ENCODE results near the gene IGSF6. TPM values are rescaled to one million over a fixed set of nuclear protein-coding genes. Genes with fewer than 3 reads are reported as not detected.
A peak's percentile ranks its signal among the peaks of the same experiment; 100 is the strongest.
"Not testable (repeated sequence)": the region's sequence is repeated elsewhere in the genome, so short reads cannot be mapped to it uniquely, and the experiment has no call there.

The IGSF6 gene
- under 1 TPM; 0.26 to 0.28 TPM for total RNA-seq

DNA sequence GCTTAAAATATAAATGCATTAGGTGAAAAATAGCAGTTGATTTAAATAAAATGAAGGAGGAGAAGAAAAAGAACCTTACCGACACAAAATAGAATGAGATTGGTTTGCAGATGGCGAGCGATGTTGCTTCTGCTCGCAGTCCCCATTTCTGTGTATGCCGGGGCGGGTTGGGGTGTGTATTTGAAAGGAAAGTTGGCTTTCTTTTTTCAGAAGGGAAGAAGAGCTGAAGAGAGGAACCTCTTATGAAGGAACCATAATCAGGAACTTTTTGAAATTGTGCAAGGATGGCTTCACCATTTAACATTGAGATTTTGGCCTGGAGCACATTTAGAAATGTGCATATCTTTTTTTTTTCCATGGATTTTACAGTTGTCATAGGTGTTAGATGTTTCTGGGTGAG, at the start of gene IGSF6:
TSS of gene IGSF6 (minus strand) at position 156 of the 400 bp plus-strand sequence. CDS start at position 146, 10 bp downstream.
- peaks cover 0 to 9% of the 10 kb centered on the region in 2 donors for H3K36me3 Mint-ChIP-seq (ENCODE audit: insufficient read depth in 2 of 2)
- ATAC-seq (replicated peaks in 1 of 2): no peak
- H3K27ac Mint-ChIP-seq: no peak within 1 kb of the TSS
- no peaks in the 10 kb centered on the region for H3K27me3 Mint-ChIP-seq (ENCODE audit: low read depth)
- H3K4me1 Mint-ChIP-seq (ENCODE audit: low read depth): peaks cover 48% of the 10 kb centered on the region
- DNase-seq: no peak
- H3K4me3 Mint-ChIP-seq: no peak within 1 kb of the TSS
- H3K9me3 Mint-ChIP-seq: no peaks in the 10 kb centered on the region

- DNase-seq (no peak), ATAC-seq (replicated peaks in 1 of 2) (peak in 1 of 2 donors; percentile 60)
- no peaks in the 10 kb centered on the region for H3K9me3 Mint-ChIP-seq
- no peak overlapping the region for H3K4me3 Mint-ChIP-seq
- no peak overlapping the region for H3K27ac Mint-ChIP-seq
- H3K36me3 Mint-ChIP-seq (ENCODE audit: insufficient read depth in 2 of 2): no peaks in the 10 kb centered on the region
- no peaks in the 10 kb centered on the region for H3K27me3 Mint-ChIP-seq (ENCODE audit: low read depth)
- no peaks in the 10 kb centered on the region for H3K4me1 Mint-ChIP-seq (ENCODE audit: low read depth)
Measured at GRCh38 chr16:21701271-21701670, 48.9 kb upstream of the IGSF6 start.

GRCh38 chr16:21698169-21699032, 46.0 kb upstream of the IGSF6 start:
- Mint-ChIP-seq H3K4me3 (no peak overlapping the region), H3K27me3 (ENCODE audit: low read depth) (no peaks in the 10 kb centered on the region), H3K36me3 (ENCODE audit: insufficient read depth in 2 of 2) (no peaks in the 10 kb centered on the region), H3K4me1 (ENCODE audit: low read depth) (no peaks in the 10 kb centered on the region), H3K9me3 (no peaks in the 10 kb centered on the region), H3K27ac (no peak overlapping the region)
- ATAC-seq (replicated peaks in 1 of 2) (no peak), DNase-seq (no peak)

DNA sequence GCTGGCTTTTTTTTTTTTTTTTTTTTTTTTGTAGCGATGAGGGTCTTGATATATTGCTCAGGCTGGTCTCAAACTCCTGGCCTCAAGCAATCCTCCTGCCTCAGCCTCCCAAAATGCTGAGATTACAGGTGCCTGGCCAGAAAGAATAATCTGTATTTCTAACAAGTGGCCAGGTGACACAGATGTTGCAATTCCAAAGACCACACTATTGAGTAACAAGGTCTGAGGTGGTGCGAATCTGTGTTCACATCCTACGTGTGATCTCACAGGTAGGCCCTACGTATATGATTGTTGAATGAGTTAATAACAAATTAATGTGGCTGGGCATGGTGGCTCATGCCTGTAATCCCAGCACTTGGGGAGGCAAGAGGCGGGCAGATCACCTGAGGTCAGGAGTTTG, 44.6 kb upstream of the IGSF6 start:
- no peaks in the 10 kb centered on the region for H3K4me1 Mint-ChIP-seq (ENCODE audit: low read depth)
- H3K36me3 Mint-ChIP-seq (ENCODE audit: insufficient read depth in 2 of 2): no peaks in the 10 kb centered on the region
- H3K27ac Mint-ChIP-seq: no peak overlapping the region
- DNase-seq (no peak), ATAC-seq (replicated peaks in 1 of 2) (no peak)
- no peaks in the 10 kb centered on the region for H3K9me3 Mint-ChIP-seq
- H3K27me3 Mint-ChIP-seq (ENCODE audit: low read depth): no peaks in the 10 kb centered on the region
- no peak overlapping the region for H3K4me3 Mint-ChIP-seq

DNA sequence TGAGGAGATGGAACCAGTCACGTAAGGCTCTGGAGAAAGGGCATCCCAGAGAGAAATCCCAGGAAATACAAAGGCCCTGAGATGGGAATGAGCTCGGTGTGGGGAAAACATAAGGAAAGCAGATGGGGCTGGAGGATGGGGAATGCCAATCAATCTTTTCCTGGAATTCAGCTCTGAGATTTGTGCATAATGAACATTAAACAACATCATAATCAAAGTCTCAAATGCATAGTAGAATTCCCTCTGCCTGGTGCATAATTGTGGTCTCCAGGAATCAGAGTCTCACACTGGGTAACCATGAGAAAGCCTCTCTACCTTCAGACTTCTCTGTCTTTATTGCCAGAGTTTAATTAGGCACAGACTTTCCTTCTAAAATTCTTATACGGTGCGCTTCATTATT, 42.2 kb upstream of the IGSF6 start:
- no peaks in the 10 kb centered on the region for H3K36me3 Mint-ChIP-seq (ENCODE audit: insufficient read depth in 2 of 2)
- H3K27ac Mint-ChIP-seq: no peak overlapping the region
- H3K4me1 Mint-ChIP-seq (ENCODE audit: low read depth): no peaks in the 10 kb centered on the region
- H3K27me3 Mint-ChIP-seq (ENCODE audit: low read depth): no peaks in the 10 kb centered on the region
- H3K9me3 Mint-ChIP-seq: no peaks in the 10 kb centered on the region
- H3K4me3 Mint-ChIP-seq: no peak overlapping the region
- DNase-seq (no peak), ATAC-seq (replicated peaks in 1 of 2) (no peak)

DNA sequence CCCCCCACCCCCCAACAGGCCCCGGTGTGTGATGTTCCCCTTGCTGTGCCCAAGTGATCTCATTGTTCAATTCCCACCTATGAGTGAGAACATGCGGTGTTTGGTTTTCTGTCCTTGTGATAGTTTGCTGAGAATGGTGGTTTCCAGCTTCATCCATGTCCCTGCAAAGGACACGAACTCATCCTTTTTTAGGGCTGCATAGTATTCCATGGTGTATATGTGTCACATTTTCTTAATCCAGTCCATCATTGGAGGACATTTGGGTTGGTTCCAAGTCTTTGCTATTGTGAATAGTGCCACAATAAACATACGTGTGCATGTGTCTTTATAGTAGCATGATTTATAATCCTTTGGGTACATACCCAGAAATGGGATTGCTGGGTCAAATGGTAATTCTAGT, 38.6 kb upstream of the IGSF6 start:
- not testable (repeated sequence) for H3K36me3 Mint-ChIP-seq (ENCODE audit: insufficient read depth in 2 of 2); DNase-seq; H3K4me1 Mint-ChIP-seq (ENCODE audit: low read depth); H3K27ac Mint-ChIP-seq; H3K27me3 Mint-ChIP-seq (ENCODE audit: low read depth); ATAC-seq (replicated peaks in 1 of 2); H3K9me3 Mint-ChIP-seq; H3K4me3 Mint-ChIP-seq

DNA sequence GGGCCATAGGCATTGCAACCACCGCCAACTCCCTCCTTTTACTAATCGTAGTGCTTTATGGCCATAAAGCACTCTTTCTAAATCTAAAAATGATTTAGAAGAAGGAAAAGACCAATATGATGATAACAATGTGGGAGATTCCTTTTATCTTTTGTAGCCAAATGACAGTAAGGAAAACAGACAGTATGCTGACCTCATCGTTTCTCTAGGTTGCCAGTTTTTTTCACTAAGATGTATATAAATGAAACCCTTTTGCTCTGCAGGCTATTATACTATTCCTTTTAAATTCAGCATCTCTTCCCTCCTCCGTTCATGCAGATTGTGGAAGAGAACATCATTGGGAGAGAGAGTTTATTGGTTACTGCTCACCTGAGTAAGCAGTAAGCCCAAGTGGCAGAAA, 36.7 kb upstream of the IGSF6 start:
- H3K4me1 Mint-ChIP-seq (ENCODE audit: low read depth): no peaks in the 10 kb centered on the region
- H3K9me3 Mint-ChIP-seq: no peaks in the 10 kb centered on the region
- no peak overlapping the region for H3K4me3 Mint-ChIP-seq
- no peaks in the 10 kb centered on the region for H3K36me3 Mint-ChIP-seq (ENCODE audit: insufficient read depth in 2 of 2)
- no peak for DNase-seq
- no peaks in the 10 kb centered on the region for H3K27me3 Mint-ChIP-seq (ENCODE audit: low read depth)
- no peak overlapping the region for H3K27ac Mint-ChIP-seq
- ATAC-seq (replicated peaks in 1 of 2): no peak

- Mint-ChIP-seq H3K27me3 (ENCODE audit: low read depth) (peaks cover 10% of the 10 kb centered on the region), H3K9me3 (no peaks in the 10 kb centered on the region), H3K27ac (no peak overlapping the region), H3K36me3 (ENCODE audit: insufficient read depth in 2 of 2) (no peaks in the 10 kb centered on the region), H3K4me1 (ENCODE audit: low read depth) (no peaks in the 10 kb centered on the region), H3K4me3 (no peak overlapping the region)
- ATAC-seq (replicated peaks in 1 of 2) (no peak), DNase-seq (no peak)
Measured at GRCh38 chr16:21685034-21685455, 32.6 kb upstream of the IGSF6 start.

GRCh38 chr16:21684199-21684598, 31.8 kb upstream of the IGSF6 start:
- Mint-ChIP-seq H3K4me1 (ENCODE audit: low read depth) (no peaks in the 10 kb centered on the region), H3K9me3 (no peaks in the 10 kb centered on the region), H3K27ac (no peak overlapping the region), H3K4me3 (no peak overlapping the region), H3K27me3 (ENCODE audit: low read depth) (peaks cover 10% of the 10 kb centered on the region), H3K36me3 (ENCODE audit: insufficient read depth in 2 of 2) (no peaks in the 10 kb centered on the region)
- DNase-seq (peak; percentile 24 to 44), ATAC-seq (replicated peaks in 1 of 2) (no peak)

DNA sequence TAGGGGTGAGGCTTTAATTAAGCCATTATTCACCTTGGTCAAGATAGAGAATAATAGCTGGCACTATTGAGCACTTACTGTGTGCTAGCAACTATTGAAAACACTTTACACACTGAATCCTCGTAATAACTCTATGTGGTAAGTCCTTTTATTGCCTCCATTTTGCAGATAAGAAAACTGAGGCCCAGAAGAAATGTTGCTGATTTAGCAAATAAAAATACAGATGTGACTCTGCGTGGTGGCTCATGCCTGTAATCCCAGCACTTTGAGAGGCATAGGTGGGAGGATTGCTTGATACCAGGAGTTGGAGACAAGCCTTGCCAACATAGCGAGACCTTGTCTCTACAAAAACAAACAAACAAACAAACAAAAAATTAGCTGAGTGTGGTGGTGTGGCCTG, 30.8 kb upstream of the IGSF6 start:
- H3K4me1 Mint-ChIP-seq (ENCODE audit: low read depth): no peaks in the 10 kb centered on the region
- no peaks in the 10 kb centered on the region for H3K9me3 Mint-ChIP-seq
- DNase-seq: no peak
- peaks cover 10% of the 10 kb centered on the region for H3K27me3 Mint-ChIP-seq (ENCODE audit: low read depth)
- ATAC-seq (replicated peaks in 1 of 2): no peak
- H3K4me3 Mint-ChIP-seq: no peak overlapping the region
- no peak overlapping the region for H3K27ac Mint-ChIP-seq
- no peaks in the 10 kb centered on the region for H3K36me3 Mint-ChIP-seq (ENCODE audit: insufficient read depth in 2 of 2)

DNA sequence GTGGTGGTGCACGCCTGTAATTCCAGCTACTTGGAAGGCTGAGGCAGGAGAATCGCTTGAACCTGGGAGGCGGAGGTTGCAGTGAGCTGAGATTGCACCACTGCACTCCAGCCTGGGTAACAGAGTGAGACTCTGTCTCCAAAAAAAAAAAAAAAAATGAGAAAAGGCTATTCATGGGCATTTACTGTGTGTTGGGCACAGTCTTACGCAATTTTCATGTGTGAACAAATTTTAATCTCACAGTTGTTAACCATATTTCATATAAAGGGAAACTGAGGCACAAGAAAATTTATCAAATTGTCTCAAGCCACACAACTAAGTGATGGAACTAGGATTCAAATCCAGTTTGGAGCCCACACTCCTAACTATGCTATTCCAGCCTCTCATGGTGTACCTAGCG, 28.3 kb upstream of the IGSF6 start:
- H3K36me3 Mint-ChIP-seq (ENCODE audit: insufficient read depth in 2 of 2); H3K4me3 Mint-ChIP-seq; DNase-seq; ATAC-seq (replicated peaks in 1 of 2); H3K9me3 Mint-ChIP-seq; H3K4me1 Mint-ChIP-seq (ENCODE audit: low read depth); H3K27me3 Mint-ChIP-seq (ENCODE audit: low read depth); H3K27ac Mint-ChIP-seq: not testable (repeated sequence)

GRCh38 chr16:21674456-21674855, 22.0 kb upstream of the IGSF6 start:
- not testable (repeated sequence) for H3K4me3 Mint-ChIP-seq, DNase-seq

DNA sequence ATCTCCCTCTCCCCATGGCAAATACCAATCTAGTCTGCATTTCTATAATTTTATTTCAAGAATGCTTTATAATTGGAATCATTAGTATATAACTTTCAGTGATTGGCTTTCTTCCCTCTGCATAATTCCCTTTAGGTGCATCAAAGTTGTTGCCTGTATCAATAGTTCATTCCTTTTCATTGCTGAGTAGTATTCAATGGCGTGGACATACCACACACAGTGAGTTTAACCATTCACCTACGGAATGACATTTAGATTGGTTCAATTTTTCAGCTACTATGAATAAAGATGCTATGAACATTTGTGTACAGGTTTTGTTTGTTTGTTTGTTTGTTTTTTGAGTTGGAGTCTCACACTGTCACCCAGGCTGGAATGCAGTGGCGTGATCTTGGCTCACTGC, 21.1 kb upstream of the IGSF6 start:
- peaks cover 0 to 1% of the 10 kb centered on the region in 2 donors for H3K36me3 Mint-ChIP-seq (ENCODE audit: insufficient read depth in 2 of 2)

More at GRCh38 chr16:21674456-21674855, 22.0 kb upstream of the IGSF6 start:
- ATAC-seq (replicated peaks in 1 of 2); H3K36me3 Mint-ChIP-seq (ENCODE audit: insufficient read depth in 2 of 2); H3K27ac Mint-ChIP-seq; H3K9me3 Mint-ChIP-seq; H3K4me1 Mint-ChIP-seq (ENCODE audit: low read depth): not testable (repeated sequence)
- peaks cover 18% of the 10 kb centered on the region for H3K27me3 Mint-ChIP-seq (ENCODE audit: low read depth)

DNA sequence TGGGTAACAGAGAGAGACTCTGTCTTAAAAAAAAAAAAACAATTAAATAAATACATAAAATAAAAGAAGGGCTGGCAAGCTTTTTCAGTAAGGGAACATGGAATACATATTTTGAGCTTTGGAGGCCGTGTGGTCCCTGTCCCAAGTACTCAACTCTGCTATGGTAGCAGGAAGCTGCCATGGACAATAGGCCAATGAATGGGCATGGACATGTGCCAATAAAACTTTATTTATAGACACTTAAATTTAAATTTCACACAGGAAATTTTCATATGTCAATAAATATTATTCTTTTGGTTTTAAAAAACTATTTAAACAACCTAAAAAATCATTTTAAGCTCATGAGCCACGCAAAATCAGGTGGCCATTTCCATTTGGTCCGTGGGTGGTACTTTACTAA, 15.2 kb upstream of the IGSF6 start:
- no peaks in the 10 kb centered on the region for H3K36me3 Mint-ChIP-seq (ENCODE audit: insufficient read depth in 2 of 2)
- H3K4me1 Mint-ChIP-seq (ENCODE audit: low read depth): peaks cover 6% of the 10 kb centered on the region
- H3K27me3 Mint-ChIP-seq (ENCODE audit: low read depth): peaks cover 27% of the 10 kb centered on the region
- no peak overlapping the region for H3K4me3 Mint-ChIP-seq
- H3K27ac Mint-ChIP-seq: no peak overlapping the region
- ATAC-seq (replicated peaks in 1 of 2): no peak
- no peaks in the 10 kb centered on the region for H3K9me3 Mint-ChIP-seq
- DNase-seq: no peak

More for the DNA sequence above, 21.1 kb upstream of the IGSF6 start:
- Mint-ChIP-seq H3K27ac (no peak overlapping the region), H3K4me1 (ENCODE audit: low read depth) (no peaks in the 10 kb centered on the region), H3K4me3 (no peak overlapping the region), H3K9me3 (peaks cover 0 to 4% of the 10 kb centered on the region in 2 donors), H3K27me3 (ENCODE audit: low read depth) (peaks cover 26% of the 10 kb centered on the region)
- no peak for ATAC-seq (replicated peaks in 1 of 2)
- DNase-seq: no peak

Measured in activated T-cell treated with anti-CD3 and anti-CD28 coated beads, Interleukin-2, amount 50 U/mL, for 72 hours (primary cell).